GM12892 (cell line): ENCODE results near the gene OR6C3.

Source experiments
- POLR2A ChIP-seq: IDR thresholded peaks from 2 replicates; pipeline ENCODE4 v1.6.1; 2011; ENCODE audit warnings: low read depth, low read length, control low read depth
- POLR2AphosphoS5 ChIP-seq: IDR thresholded peaks from 2 replicates; pipeline ENCODE4 v1.6.1; 2011; ENCODE audit warnings: low read depth, low read length, control low read depth
- TAF1 ChIP-seq: IDR thresholded peaks from 2 replicates; pipeline ENCODE4 v1.6.1; 2011; ENCODE audit warnings: low read depth, mild to moderate bottlenecking, control low read depth, low read length, borderline replicate concordance

- TF ChIP-seq POLR2AphosphoS5 = no peak
- TF ChIP-seq POLR2A = no peak
- no peak for TF ChIP-seq TAF1
Observed at GRCh38 chr12:55289999-55290398, 40.5 kb upstream of the OR6C3 start.
